AG04450 (cell line): ENCODE results near the gene FCRL2. TPM values are rescaled to one million over a fixed set of nuclear protein-coding genes. Genes with fewer than 3 reads are reported as not detected.
"Not testable (repeated sequence)": the region's sequence is repeated elsewhere in the genome, so short reads cannot be mapped to it uniquely, and the experiment has no call there.

Experiments used
- CTCF ChIA-PET: fragments of 300-600, 350-600 bp; formaldehyde crosslinking; extraction: SDS; loops from one replicate; lab custom pipeline; 2022; ENCODE audit warnings: antibody characterized with exemption, inconsistent platforms; lab: Charles Lee
- POLR2A ChIA-PET: fragments of 350-600 bp; formaldehyde crosslinking; extraction: SDS; loops from one replicate; lab custom pipeline; 2021; ENCODE audit warnings: antibody characterized with exemption, inconsistent platforms; lab: Yijun Ruan, JAX
- DNase-seq: peaks from one replicate; pipeline ENCODE4 v3.0.0-alpha.2; 2011; ENCODE audit warnings: low read depth, low spot score
- H3K27ac ChIP-seq: one replicate; pipeline ENCODE4 v1.5.1; 2012; ENCODE audit warnings: low read depth, low read length, control low read depth
- H3K27me3 ChIP-seq: one replicate; pipeline ENCODE4 v1.6.0; 2012; ENCODE audit warnings: low read length; ENCODE audit not compliant: control insufficient read depth, insufficient read depth
- H3K4me3 ChIP-seq: 2 replicates; pipeline ENCODE4 v1.5.1; 2011; ENCODE audit warnings: mild to moderate bottlenecking, low read depth, low read length, control low read depth
- H3K9me3 ChIP-seq: 2 replicates; pipeline ENCODE4 v1.5.1; 2012; ENCODE audit warnings: low read length; ENCODE audit not compliant: control insufficient read depth, insufficient read depth
- polyA plus RNA-seq: library from polyadenylated mRNA; depleted of rRNA; stranded (reverse); fragments of >200 nt; gene quantifications from 2 replicates; pipeline ENCODE4 v1.2.3, GENCODE V29; 2011
- TF ChIP-seq, protein P1 (sequence below): IDR thresholded peaks from 2 replicates; pipeline ENCODE4 v1.5.1; 2011; ENCODE audit warnings: low read depth, low read length, control low read depth, inconsistent platforms

The FCRL2 gene
- polyA plus RNA-seq, 1 experiment: not detected

- H3K27me3 ChIP-seq: no peaks in the 10 kb centered on the region
- DNase-seq: no peak
Observed at GRCh38 chr1:157758018-157758417, 18.9 kb downstream of the FCRL2 start.

DNA sequence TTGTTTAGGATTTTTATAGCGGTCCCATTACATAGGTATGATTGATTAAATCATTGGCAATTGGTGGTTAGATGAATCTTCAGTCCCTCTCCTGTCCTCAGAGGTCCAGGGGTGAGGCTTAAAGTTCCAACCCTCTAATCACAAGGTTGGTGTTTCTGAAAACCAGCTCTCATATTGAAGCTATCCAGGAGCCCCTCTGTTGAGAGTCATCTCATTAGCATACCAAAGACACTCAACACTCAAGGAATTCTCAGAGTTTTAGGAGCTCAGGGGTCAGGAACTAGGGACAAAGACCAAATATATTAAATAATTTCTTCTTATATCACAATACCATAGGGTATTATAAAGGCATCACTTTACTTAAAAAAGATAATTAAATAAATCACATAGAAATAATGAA is 23.3 kb downstream of the FCRL2 start:
- CTCF ChIA-PET: no interaction called here
- POLR2A ChIA-PET: no interaction called here
- Histone ChIP-seq H3K27me3 (no peaks in the 10 kb centered on the region), H3K4me3 (no peak overlapping the region), H3K9me3 (no peaks in the 10 kb centered on the region), H3K27ac (no peak overlapping the region)
- no peak for DNase-seq
- TF ChIP-seq, protein P1, sequence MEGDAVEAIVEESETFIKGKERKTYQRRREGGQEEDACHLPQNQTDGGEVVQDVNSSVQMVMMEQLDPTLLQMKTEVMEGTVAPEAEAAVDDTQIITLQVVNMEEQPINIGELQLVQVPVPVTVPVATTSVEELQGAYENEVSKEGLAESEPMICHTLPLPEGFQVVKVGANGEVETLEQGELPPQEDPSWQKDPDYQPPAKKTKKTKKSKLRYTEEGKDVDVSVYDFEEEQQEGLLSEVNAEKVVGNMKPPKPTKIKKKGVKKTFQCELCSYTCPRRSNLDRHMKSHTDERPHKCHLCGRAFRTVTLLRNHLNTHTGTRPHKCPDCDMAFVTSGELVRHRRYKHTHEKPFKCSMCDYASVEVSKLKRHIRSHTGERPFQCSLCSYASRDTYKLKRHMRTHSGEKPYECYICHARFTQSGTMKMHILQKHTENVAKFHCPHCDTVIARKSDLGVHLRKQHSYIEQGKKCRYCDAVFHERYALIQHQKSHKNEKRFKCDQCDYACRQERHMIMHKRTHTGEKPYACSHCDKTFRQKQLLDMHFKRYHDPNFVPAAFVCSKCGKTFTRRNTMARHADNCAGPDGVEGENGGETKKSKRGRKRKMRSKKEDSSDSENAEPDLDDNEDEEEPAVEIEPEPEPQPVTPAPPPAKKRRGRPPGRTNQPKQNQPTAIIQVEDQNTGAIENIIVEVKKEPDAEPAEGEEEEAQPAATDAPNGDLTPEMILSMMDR: no peak

More at GRCh38 chr1:157758018-157758417, 18.9 kb downstream of the FCRL2 start:
- no peak overlapping the region for H3K27ac ChIP-seq
- ChIA-PET POLR2A (no interaction called here), CTCF (no interaction called here)
- no peak overlapping the region for H3K4me3 ChIP-seq
- TF ChIP-seq, protein P1: no peak
- H3K9me3 ChIP-seq: no peaks in the 10 kb centered on the region

GRCh38 chr1:157751283-157751682 is 25.6 kb downstream of the FCRL2 start:
- ChIA-PET POLR2A (no interaction called here), CTCF (no interaction called here)
- H3K9me3 ChIP-seq: no peaks in the 10 kb centered on the region
- no peak overlapping the region for H3K4me3 ChIP-seq
- no peaks in the 10 kb centered on the region for H3K27me3 ChIP-seq
- H3K27ac ChIP-seq: no peak overlapping the region
- DNase-seq: no peak
- TF ChIP-seq, protein P1: no peak

DNA sequence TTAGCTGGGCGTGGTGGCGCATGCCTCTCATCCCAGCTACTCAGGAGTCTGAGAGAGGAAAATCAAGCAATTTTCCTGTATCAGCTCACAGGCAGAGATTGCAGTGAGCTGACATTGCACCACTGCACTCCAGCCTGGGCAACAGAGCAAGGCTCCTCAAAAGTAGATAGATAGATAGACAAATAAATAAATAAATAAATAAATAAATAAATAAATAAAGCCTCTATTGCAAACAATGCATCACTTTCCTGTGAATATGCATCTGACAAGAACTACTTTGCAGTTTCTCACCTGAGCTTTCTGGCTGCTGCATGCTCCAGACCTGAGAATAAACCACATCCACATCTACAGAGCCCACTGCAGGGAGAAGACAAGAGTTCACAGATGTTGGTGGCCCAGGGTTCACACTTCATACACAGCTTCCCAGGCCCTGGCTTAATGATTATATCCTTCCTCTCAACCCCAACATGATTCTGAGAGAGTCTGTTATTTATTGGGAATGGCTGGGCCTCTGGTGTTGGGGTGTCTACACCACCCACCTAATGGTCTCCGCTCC is 28.6 kb downstream of the FCRL2 start:
- H3K27me3 ChIP-seq: no peaks in the 10 kb centered on the region
- H3K4me3 ChIP-seq: no peak overlapping the region
- H3K27ac ChIP-seq: no peak overlapping the region
- POLR2A ChIA-PET: no interaction called here
- TF ChIP-seq, protein P1: no peak
- H3K9me3 ChIP-seq: no peaks in the 10 kb centered on the region
- no peak for DNase-seq
- CTCF ChIA-PET: no interaction called here

DNA sequence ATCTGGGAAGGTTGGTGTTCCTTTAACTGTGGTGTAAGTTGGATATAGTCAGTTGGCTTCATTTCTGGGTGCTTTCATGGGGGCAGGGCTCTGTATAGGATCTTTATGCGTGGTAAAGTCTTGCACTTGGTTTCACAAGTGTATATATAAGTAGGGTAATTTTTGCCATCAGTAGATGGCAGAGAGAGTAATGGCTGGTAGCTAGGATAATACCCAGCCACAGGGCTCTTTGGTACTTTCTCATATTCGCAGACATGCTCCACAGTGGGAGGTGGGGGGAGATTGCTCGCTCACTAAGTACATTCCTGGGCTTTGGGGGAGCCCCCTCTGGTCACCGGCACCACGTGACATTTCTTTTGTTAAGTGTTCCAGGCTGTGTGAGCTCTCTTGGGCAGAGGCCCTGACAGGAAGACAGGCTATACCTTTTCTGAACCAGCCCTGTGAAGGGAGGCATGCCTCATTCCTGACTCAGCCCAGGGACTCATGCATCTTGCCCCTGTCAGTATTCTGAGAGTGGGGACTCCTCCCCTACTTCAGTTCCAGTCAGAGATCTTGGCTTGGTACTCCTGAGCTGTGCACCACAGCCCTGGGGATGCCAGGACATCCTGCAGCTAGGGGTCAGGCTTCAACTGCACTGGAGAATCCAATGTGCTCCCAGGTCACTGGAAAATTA is 37.6 kb downstream of the FCRL2 start:
- no peak for DNase-seq
- Histone ChIP-seq H3K27ac (no peak overlapping the region), H3K9me3 (no peaks in the 10 kb centered on the region), H3K27me3 (no peaks in the 10 kb centered on the region), H3K4me3 (no peak overlapping the region)
- POLR2A ChIA-PET: no interaction called here
- CTCF ChIA-PET: no interaction called here
- TF ChIP-seq, protein P1: no peak

- H3K27ac ChIP-seq, CTCF ChIA-PET, H3K27me3 ChIP-seq, POLR2A ChIA-PET, H3K4me3 ChIP-seq, DNase-seq, H3K9me3 ChIP-seq: not testable (repeated sequence)
Observed at GRCh38 chr1:157735991-157736390, 40.9 kb downstream of the FCRL2 start.
